RPMI8226 (cell line): ENCODE data around the gene AGMO.

Experiments
- DNase-seq: peaks from one replicate; pipeline ENCODE4 v3.0.0-alpha.2; 2015

AGMO gene

GRCh38 chr7:15389073-15389472 lies 172.7 kb downstream of the AGMO start:
- DNase-seq = no peak

DNA sequence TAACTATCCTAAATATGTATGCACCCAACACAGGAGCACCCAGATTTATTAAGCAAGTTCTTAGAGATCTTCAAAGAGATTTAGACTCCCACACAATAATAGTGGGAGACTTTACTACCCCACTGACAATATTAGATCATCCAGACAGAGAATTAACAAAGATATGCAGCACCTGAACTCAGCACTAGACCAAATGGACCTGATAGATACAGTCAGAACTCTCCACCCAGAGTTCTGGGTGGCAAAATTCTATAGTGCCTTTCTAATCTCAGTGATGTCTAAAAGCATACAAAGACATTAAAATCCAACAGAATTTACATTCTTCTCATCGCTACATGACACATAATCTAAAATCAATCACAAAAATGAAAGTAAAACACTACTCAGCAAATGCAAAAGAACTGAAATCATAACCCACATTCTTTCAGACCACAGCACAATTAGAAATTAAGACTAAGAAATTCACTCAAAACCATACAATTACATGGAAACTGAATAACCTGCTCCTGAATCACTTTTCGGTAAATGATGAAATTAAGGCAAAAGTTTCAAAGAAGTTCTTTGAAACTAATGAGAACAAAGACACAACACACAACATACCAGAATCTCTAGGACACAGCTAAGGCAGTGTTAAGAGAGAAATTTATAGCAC lies 183.2 kb downstream of the AGMO start:
- DNase-seq = no peak

GRCh38 chr7:15376600-15376999 lies 185.2 kb downstream of the AGMO start:
- DNase-seq = no peak

DNA sequence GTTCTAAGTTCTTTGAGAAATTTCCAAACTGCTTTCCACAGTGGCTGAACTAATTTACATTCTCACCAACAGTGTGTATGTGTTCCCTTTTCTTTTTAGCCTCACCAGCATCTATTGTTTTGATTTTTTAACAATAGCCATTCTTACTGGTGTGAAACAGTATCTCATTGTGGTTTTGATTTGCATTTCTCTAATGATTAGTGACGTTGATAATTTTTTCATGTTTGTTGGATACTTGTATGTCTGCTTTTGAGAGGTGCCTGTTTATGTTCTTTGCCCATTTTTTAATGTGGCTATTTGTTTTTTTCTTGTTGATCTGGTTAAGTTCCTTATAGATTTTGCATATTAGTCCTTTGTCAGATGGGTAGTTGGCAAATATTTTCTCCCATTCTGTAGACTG lies 191.4 kb downstream of the AGMO start:
- no peak for DNase-seq

GRCh38 chr7:15368653-15369052 lies 193.2 kb downstream of the AGMO start:
- no peak for DNase-seq

DNA sequence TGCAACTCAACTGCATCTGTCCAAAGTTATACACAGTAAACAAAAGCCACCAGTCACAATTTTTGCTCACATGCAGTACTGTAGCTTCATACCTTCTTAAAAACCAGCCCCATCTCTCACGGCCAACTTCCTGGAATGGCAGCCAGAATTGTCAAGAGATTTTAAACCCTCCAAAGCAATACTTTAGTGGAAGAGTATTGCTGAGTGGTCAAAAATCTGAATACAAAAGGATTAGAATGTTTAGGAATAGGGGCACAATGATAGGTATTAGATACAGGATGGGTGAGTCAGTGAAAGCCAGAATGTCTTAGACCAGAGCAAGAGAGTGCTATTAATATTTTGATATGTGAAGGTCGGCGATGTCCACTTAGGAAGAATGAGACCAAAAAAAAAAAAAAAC lies 193.9 kb downstream of the AGMO start:
- DNase-seq = no peak

- no peak for DNase-seq
Measured at GRCh38 chr7:15358112-15358511, 203.7 kb downstream of the AGMO start.

DNA sequence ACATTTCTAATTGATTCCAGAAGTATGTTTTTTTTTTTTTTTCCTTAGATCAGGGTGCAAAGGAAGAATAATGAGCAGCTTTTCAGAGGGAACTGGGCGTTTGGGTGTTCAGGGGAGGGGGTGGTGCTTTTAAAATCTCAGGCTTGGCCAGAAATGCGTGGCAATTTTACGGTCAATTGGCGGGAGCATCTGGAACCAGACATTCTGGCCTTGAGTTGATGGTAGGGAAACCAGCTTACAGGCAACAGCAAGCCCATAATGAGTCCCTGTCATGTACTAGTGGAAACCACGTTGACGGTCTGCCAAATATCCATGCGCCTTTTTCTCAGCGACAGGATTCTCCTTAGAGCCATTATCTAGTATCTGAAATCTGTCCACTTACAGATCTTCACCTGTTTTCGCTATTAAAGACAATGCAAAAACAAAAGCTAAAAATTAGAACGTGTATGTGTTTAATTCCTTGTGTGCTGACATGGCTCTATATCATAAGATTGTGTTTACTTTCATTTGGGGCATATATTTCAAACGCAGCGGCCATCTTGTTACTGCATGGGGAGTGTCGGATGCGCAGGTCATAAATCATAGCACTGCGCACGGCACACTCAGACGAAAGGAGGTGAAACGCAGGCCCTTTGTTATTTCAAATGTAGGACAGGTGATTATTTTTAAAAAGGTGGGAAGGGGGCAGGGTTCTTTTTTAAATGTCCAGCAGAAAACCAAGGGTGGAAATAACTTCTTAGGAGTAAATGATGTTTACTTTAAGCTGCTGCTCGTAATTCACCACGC lies 209.2 kb downstream of the AGMO start:
- no peak for DNase-seq

GRCh38 chr7:15345216-15345615 lies 216.6 kb downstream of the AGMO start:
- no peak for DNase-seq

DNA sequence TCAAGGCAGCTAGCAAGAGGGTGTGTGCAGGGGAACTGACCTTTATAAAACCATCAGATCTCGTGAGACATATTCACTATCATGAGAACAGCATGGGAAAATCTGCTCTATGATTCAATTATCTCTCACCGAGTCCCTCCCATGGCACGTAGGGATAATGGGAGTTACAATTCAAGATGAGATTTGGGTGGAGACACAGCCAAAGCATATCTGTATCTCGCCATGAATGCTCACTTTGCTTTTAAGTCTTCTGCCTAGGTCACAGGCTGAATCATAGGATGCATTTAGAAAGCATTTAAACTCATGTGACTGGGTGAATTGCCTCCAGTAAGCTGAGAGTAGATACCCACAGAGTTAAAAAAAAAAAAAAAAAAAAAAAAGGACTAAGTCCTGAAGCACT lies 220.0 kb downstream of the AGMO start:
- no peak for DNase-seq

DNA sequence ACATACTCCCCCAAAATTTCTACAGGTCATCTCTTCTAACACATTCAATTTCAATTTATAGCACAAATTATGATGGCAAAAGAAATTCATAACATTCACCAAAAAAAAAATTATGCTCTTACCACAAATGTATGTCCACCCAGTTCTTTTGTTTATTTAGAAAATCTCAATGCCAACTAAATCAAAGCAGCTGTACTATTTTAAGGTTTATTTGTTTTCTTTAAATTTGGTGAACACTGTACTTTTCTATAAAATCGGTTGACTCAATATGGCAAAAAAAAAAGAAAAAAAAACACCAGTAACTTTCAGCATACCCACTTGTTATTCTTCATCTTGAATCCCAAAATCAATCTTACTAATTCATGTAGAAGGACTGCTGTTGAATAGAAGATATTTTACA lies 225.7 kb downstream of the AGMO start:
- DNase-seq = no peak

GRCh38 chr7:15335390-15335789 lies 226.4 kb downstream of the AGMO start:
- no peak for DNase-seq

- no peak for DNase-seq
Measured at GRCh38 chr7:15334536-15335263, 227.1 kb downstream of the AGMO start.

GRCh38 chr7:15332956-15333355 lies 228.9 kb downstream of the AGMO start:
- no peak for DNase-seq

DNA sequence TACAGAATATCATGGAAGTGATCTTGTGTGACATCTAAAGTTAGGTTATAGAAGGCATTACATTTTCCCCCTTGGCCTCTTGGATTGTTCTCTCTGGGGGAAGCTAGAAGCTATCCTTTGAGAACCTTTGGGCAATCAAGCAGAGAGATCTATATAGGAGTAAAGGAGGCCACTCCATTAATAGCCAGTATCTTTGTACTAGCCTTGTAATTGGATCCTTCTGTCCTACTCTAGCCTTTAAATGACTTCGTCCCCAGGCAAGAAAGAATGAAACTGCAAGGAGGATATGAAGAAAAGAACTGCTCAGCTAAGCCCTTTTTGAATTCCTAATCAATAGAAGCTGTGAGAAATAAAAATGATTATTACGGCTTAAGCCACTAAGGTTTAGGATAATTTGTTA lies 230.9 kb downstream of the AGMO start:
- DNase-seq = no peak

DNA sequence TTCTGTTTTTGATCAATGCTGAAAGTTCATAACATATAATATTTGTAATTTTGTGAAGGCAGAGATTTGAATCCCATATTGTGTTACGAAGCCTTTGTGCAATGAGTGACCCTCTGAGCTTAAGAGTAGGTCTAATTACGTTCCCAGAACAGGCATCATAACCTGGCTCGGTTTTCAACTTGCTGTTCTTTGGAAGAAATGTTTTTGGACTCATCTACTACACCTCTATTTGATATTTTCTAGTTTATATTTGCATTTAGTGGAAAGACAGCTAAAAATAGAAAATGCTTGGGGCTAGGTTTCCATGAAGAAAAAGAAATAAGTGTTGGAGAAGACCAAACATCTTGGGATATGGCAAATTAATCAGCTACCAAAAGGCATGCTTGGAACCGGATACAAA lies 234.8 kb downstream of the AGMO start:
- DNase-seq = no peak

GRCh38 chr7:15326044-15326644 lies 235.7 kb downstream of the AGMO start:
- peak; percentile 23 for DNase-seq

DNA sequence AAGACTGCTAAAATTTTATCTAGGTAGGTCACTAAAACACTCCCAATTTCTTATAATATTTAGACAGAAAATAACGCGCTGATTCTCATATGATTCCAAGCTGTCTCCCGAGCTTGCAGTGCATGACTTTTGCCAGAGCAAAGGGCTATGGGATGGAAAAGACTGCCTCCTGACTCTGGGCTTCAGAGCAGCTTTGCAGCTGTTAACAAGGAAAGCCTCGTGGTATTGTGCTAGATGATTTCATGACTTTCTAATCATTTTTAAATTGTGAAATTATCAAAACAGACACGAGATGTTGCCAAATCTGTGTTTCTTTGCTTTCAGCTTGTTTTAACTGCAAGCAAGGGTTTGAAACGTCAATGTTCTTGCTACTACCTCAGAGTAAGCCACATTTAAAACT lies 238.3 kb downstream of the AGMO start:
- no peak for DNase-seq

GRCh38 chr7:15317215-15317614 lies 244.6 kb downstream of the AGMO start:
- DNase-seq = no peak

DNA sequence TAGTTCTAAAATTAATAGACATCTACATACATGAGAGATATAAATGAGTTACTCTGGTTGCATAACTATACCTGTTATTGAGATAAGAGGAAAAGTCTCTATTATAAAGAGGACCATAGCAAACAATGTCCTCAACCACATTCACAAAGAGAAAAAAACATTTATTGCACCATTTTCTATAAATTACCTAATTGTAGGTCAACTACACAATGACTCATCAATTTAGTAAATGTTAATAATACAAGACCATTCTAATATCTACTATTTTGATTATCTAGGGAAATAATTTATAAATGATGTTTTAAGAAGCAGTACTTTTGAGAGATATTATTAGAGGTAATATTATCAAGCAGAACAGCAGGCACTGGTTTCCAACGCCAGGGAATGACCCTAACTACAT lies 246.1 kb downstream of the AGMO start:
- no peak for DNase-seq

DNA sequence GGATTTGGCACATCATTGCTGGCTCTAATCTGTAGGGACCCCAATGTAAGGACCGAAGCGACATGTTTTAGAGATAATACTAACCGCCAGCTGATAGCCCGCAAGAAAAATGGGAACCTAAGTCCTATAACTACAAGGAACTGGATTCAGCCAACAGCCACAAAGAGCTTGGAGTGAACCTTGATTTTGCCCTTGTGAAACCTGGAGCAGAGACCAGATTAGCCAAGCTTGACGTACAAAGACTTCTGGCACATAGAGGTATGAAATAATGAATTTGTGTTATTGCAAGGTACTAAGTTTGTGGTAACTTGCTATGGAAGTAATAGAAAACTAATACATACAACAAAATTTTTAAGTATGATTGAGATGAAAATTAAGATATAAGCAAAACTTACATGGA lies 246.9 kb downstream of the AGMO start:
- no peak for DNase-seq

- DNase-seq = no peak
Measured at GRCh38 chr7:15313361-15313760, 248.5 kb downstream of the AGMO start.

GRCh38 chr7:15309872-15310271 lies 251.9 kb downstream of the AGMO start:
- no peak for DNase-seq

GRCh38 chr7:15308821-15309220 lies 253.0 kb downstream of the AGMO start:
- DNase-seq = no peak
